ENCODE results near the gene ATXN7L1.

ATXN7L1 gene

DNA sequence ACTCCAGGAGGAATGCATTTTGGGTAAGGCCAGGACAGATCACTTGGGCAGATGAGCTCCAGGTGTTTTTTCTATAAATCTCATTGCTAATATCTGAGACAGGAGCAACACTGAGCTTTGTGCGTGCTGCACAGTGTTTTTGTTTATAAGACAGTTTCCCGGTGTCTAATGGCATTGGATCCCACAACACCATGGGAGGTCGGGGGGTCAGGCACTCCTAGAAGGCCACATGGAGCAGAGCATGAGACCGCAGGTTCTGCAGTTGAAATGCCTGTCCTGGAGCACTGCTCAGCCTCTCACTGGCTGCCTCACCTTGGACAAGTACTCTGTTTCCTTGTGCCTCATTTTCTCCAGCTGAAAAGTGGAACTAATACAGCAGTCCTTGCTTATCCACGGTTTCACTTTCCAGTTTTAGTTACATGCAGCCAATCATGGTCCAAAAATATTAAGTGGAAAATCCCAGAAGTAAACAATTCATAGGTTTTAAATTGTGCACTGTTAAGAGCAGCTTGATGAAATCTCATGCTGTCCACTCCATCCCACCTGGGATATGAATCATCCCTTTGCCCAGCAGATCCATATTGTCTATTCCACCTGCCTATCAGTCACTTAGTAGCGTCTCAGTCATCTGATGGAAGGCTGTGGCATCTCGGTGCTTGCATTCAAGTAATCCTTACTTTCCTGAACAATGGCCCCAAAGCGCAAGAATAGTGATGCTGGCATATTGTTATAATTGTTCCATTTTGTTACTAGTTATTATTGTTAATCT, 35.2 kb downstream of the ATXN7L1 start:
- in situ Hi-C loops (cut with HindIII; ENCODE audit: low sequenced_read_pairs): no loop called here
- no peak for DNase-seq (ENCODE audit: low read depth, low spot score)
- H3K4me3 ChIP-seq (ENCODE audit: low read depth, low read length): no peak overlapping the region
- TF ChIP-seq, protein P1, sequence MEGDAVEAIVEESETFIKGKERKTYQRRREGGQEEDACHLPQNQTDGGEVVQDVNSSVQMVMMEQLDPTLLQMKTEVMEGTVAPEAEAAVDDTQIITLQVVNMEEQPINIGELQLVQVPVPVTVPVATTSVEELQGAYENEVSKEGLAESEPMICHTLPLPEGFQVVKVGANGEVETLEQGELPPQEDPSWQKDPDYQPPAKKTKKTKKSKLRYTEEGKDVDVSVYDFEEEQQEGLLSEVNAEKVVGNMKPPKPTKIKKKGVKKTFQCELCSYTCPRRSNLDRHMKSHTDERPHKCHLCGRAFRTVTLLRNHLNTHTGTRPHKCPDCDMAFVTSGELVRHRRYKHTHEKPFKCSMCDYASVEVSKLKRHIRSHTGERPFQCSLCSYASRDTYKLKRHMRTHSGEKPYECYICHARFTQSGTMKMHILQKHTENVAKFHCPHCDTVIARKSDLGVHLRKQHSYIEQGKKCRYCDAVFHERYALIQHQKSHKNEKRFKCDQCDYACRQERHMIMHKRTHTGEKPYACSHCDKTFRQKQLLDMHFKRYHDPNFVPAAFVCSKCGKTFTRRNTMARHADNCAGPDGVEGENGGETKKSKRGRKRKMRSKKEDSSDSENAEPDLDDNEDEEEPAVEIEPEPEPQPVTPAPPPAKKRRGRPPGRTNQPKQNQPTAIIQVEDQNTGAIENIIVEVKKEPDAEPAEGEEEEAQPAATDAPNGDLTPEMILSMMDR (IDR thresholded peaks at IDR 0.05; ENCODE audit: low read depth, low read length): no peak

DNA sequence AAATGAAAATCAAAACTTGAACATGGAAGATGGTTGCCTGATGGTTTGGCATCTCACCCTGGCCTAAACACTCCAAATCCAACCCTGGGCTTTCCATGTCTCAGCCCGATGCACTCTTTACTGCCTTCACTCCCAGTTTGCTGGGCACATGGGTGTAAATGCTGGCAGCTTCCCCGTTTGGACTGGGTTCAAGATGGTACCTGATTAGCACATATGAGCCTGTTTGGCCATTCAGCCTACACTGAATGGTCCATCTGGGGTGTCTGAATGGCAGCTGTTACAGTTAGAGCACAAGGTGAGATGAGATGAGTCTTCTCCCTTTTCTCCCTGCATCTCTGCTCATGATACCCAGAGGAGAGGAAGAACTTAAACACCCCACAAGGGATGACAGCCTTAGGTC, 37.1 kb downstream of the ATXN7L1 start:
- no peak overlapping the region for H3K4me3 ChIP-seq (ENCODE audit: low read depth, low read length)
- in situ Hi-C loops (cut with HindIII; ENCODE audit: low sequenced_read_pairs): no loop called here

DNA sequence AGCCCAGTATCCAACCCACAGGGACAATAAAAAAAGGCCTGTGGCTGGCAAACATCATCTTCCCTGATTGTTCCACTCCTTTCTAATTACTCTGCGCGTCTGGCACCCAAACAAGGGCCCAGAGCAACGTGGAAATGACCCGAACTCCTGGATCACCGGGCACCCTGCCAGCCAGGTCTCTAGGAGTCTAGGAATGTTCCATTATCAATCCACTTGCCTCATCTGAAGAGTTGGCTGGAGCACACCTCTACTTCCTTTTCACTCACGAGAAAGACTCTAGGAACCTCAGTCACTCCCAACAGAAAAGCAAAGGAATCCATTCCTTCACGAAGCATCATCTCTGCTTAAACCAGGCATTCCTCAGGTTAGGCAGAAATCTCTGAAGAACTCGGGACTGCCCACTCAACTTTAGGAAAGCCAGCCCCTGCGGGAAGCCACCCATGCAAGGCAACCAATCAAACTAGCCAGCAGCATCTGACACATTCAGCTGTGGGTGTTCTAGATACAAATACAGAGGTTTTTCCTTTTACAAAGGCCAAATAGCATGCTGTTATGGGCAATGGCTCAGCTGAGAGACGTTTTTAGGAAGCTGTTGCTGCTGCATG, 37.7 kb downstream of the ATXN7L1 start:
- H3K4me3 ChIP-seq (ENCODE audit: low read depth, low read length): no peak overlapping the region
- TF ChIP-seq, protein P1 (IDR thresholded peaks at IDR 0.05; ENCODE audit: low read depth, low read length): no peak
- DNase-seq (ENCODE audit: low read depth, low spot score): peak; percentile 62
- in situ Hi-C loops (cut with HindIII; ENCODE audit: low sequenced_read_pairs): no loop called here

More for the DNA sequence above, 37.1 kb downstream of the ATXN7L1 start:
- TF ChIP-seq, protein P1 (IDR thresholded peaks at IDR 0.05; ENCODE audit: low read depth, low read length): no peak
- DNase-seq (ENCODE audit: low read depth, low spot score): no peak

DNA sequence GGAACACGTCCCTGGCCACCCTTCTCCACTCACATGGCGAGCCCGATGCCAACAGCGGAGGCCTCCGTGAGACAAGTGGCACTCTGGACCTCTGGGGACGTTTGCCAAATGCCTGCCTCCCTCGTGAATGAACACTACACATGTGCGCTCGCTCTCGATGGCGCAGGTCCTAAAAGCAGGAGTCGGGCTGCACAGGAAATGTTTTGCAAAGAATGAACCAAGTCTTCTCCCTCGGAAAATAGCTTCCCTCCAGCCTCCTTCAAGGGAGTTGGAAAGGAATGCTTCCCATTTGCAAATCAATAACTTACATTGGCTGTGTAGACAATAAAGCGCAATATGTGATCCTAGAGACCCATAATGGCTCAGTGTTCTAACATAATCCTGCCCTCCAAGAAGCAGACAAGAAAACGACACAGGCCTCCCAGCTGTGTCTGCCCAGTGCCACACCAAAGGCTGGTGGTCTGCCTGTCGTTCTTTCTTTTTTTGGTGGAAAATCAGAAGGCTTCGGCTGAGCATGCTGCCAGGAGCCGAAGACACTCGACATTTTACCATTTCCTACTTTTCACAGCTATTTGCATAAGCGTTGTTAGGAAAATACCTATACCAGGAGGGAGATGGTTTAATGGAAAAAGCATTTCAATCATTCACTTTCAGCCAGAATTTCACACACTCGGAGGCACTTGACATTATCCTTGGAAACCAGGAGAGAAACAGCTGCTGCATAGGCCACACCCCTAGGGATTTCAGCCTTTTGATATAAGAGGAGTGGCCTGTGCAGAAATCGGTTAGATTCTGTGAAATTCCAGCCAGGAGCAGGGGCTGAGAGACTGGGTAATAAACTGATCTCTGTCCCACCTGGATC, 38.4 kb downstream of the ATXN7L1 start:
- no peak for DNase-seq (ENCODE audit: low read depth, low spot score)
- TF ChIP-seq, protein P1 (IDR thresholded peaks at IDR 0.05; ENCODE audit: low read depth, low read length): no peak
- no peak overlapping the region for H3K4me3 ChIP-seq (ENCODE audit: low read depth, low read length)
- in situ Hi-C loops (cut with HindIII; ENCODE audit: low sequenced_read_pairs): no loop called here

DNA sequence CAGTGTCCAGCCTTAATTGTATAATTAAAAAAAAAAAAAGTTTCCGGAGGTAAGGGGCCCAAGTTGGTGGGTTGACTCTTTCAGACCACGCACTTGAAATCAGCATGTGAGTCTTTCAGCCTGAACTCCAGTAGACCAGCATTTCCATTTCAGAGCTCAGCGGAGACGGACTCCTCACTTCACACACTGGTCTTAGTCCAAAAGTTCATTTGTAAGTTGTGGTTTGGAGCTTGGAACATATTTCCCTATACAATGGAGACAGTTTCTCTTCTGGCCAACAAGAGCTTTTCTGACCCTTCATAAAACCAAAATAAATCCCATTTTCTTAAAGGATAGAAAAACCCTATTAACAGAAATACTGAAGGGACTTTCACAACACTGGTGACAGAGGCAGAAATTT, 41.0 kb downstream of the ATXN7L1 start:
- no peak overlapping the region for H3K4me3 ChIP-seq (ENCODE audit: low read depth, low read length)
- TF ChIP-seq, protein P1 (IDR thresholded peaks at IDR 0.05; ENCODE audit: low read depth, low read length): no peak
- no peak for DNase-seq (ENCODE audit: low read depth, low spot score)
- in situ Hi-C loops (cut with HindIII; ENCODE audit: low sequenced_read_pairs): no loop called here

DNA sequence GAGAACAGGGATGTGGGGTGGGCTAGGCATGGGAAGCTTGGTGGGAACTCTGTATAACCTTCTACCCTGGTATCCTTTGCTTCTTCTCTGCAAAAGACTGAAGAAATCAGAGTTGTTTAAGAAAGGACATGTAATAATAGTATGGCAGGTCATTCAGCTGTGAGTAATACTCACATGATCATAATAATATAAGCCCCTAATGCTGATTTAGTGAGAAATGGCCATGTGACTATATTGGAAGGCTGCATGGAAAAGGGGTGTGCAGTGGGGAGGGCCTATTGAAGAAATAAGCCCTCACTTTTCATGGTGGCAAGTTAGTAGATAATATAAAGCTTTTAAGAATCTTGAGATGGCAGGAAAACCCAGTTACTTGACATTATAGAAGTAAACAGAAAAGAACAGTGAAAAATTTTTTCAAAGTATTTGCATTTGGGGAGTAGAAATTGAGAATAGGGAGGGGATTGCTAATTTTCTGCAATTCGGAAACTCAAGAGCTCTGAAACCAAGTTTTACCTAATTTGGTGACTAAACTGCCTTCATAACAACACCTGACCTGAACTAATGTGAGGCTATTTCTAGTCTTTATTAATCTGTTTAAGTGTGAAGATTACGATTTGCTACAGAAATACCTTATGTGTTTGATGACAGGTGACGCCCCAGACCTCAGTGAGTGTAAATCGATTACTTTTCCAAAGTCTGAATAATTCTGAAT, 44.4 kb downstream of the ATXN7L1 start:
- no peak for DNase-seq (ENCODE audit: low read depth, low spot score)
- TF ChIP-seq, protein P1 (IDR thresholded peaks at IDR 0.05; ENCODE audit: low read depth, low read length): no peak
- in situ Hi-C loops (cut with HindIII; ENCODE audit: low sequenced_read_pairs): no loop called here
- H3K4me3 ChIP-seq (ENCODE audit: low read depth, low read length): no peak overlapping the region

Measured in astrocyte of the spinal cord (primary cell).